Esophagus muscularis mucosa (tissue), 4 donors: Measurements from ENCODE around the gene BMS1.

ENCODE experiments used
- EP300 ChIP-seq: sonication (generic); formaldehyde crosslinking; IDR thresholded peaks from one replicate; pipeline ENCODE4 v1.6.1; 2017; ENCODE audit warnings: antibody characterized with exemption
- POLR2A ChIP-seq: fragments of 450-650 bp; IDR thresholded peaks from one replicate; pipeline ENCODE4 v1.6.1; 2017; ENCODE audit warnings: antibody characterized with exemption, moderate library complexity, mild to moderate bottlenecking, low read depth
- POLR2AphosphoS5 ChIP-seq, 2 donors: sonication (generic); formaldehyde crosslinking; IDR thresholded peaks; one replicate each; pipeline ENCODE4 v1.6.1; 2017; ENCODE audit warnings: antibody characterized with exemption in 2 of 2
- TF ChIP-seq, protein P1 (sequence below), 3 experiments: fragments of 200-600 bp in 2 of 3; fragments of 450-650 bp in 1 of 3; sonication (generic) in 2 of 3; IDR thresholded peaks; one replicate each; pipeline ENCODE4 v1.5.1; 2017 to 2019; ENCODE audit warnings: antibody characterized with exemption in 3 of 3, mild to moderate bottlenecking in 2 of 3, moderate library complexity in 1 of 3

DNA sequence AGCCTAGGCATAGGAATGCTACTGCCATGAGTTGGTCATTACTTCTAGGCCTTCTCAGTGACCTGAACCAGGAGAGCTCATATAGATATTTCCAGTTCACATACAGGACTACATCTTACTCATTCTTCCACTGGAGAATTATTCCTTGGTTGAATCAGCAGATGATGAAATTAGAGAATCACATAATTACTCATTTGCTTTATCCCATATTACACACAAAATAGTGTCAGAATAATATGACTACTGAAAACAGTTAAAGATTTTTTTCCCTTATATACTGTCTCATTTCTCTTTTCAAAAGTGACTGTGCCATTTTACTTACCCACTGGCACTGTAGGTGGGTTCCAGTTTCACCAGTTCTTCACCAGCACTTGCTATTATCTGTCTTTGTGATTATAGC lies 18.5 kb downstream of the BMS1 start:
- TF ChIP-seq POLR2A: no peak
- TF ChIP-seq, protein P1, sequence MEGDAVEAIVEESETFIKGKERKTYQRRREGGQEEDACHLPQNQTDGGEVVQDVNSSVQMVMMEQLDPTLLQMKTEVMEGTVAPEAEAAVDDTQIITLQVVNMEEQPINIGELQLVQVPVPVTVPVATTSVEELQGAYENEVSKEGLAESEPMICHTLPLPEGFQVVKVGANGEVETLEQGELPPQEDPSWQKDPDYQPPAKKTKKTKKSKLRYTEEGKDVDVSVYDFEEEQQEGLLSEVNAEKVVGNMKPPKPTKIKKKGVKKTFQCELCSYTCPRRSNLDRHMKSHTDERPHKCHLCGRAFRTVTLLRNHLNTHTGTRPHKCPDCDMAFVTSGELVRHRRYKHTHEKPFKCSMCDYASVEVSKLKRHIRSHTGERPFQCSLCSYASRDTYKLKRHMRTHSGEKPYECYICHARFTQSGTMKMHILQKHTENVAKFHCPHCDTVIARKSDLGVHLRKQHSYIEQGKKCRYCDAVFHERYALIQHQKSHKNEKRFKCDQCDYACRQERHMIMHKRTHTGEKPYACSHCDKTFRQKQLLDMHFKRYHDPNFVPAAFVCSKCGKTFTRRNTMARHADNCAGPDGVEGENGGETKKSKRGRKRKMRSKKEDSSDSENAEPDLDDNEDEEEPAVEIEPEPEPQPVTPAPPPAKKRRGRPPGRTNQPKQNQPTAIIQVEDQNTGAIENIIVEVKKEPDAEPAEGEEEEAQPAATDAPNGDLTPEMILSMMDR (IDR thresholded peaks at IDR 0.05): no peak
- no peak for TF ChIP-seq POLR2AphosphoS5 (IDR thresholded peaks at IDR 0.05)
- no peak for TF ChIP-seq EP300
